ENCODE data around the gene PON1.

PON1 gene

GRCh38 chr7:95250571-95250970 is 73.8 kb downstream of the PON1 start:
- no peak for DNase-seq

Measured in MV-4-11 (cell line).